ENCODE results near the gene LYZL2.
"Not testable (repeated sequence)": the region's sequence is repeated elsewhere in the genome, so short reads cannot be mapped to it uniquely, and the experiment has no call there.

- not testable (repeated sequence) for TF ChIP-seq CTCF, POLR2AphosphoS5, EP300 (IDR thresholded peaks at IDR 0.05)
Measured at GRCh38 chr10:30673262-30673661, 43.7 kb upstream of the LYZL2 start.
